AG08396 (cell line): ENCODE results near the gene IMPDH1.
A peak's percentile ranks its signal among the peaks of the same experiment; 100 is the strongest.
"Not testable (repeated sequence)": the region's sequence is repeated elsewhere in the genome, so short reads cannot be mapped to it uniquely, and the experiment has no call there.

Experiments used
- DNase-seq: peaks from one replicate; pipeline ENCODE4 v3.0.0; 2012; ENCODE audit warnings: low spot score, mixed read lengths

IMPDH1 gene

DNA sequence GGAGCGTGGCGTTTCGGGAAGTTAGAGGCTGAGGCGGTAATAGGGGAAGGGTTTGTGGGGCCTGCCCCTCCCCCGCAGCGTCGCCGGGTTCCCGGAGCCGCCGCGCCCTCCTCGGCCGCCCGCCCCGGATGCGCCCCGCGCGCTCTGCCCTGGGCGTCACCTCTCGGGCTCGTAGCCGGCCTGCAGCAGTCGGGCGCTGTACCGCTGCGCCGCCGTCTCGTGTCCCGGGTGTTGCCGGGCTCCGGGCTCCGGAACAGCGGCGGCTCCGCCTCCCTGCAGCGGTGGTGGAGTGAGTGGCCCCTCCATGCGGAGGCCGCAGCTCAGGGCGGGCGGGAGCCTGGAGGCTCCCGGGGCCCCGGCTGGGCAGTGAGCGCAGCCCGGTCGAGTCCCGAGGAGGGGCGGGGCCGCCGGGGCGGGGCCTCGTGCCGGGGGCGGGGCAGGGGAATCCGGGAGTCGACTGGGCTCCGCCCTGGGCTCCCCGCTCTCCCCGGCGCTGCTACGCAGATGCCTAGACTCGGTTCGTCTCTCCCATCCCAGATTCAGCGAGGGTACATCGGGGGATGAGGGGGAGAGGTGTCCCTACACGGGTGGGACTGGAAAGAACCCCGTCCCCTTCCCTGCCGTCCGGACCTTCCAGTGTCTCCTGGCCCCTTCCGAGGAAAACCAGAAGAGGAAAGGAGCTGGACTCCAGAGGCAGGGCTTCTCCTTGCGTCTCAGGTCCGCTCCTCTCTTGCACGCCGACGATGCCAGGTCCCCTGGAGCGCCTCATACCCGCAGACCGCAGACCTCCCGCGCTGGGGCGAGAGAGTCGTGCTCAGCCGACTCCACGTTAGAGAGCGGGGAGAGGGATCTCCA lies at the start of gene IMPDH1:
Gene IMPDH1 (minus strand): TSS at position 387 of the 855 bp plus-strand sequence. CDS start 81 bp downstream, at position 306.
- peak; percentile 99 for DNase-seq

DNA sequence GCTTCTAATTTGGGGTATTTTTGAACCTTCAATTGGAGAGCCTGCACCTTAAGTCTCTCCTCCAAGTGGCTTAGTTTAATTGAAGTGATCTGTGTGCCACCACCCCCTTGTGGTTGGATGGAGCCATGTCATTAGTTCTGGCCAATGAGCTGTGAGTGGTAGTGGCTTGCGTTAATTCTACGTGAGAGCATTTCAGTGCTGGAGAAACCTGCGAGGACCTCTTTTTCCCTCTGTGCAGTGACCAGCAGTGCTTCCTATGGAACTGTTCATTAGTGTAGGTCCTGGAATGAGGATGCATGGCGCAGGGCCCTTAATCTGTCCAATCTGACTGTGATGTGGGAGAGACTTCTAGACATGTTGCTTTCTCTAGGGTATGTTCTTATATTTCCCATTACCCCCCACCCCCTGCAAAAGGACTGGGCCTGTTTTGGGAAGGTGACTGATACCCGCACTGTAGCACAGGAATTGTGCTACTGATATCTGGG lies 49.7 kb upstream of the IMPDH1 start:
- DNase-seq, result peak; percentile 70

DNA sequence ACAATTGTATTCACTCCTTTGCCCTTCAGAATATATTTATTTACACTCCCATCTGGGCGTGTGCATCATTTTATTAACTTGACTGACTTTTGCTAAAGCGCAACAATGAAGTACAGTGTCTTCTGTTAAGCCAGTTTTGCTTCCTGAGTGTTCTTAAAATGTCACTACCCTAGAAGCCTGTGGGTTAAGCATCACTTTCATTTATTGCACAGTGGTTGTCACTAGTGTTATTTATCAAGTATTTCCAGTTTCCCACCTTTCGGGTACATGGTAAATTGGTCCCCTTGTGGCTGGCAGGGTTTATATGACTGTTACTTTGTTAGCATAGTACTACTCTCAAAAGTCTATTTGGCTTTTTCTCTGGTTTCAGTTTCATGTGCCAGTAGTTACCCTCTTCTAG lies 49.2 kb upstream of the IMPDH1 start:
- no peak for DNase-seq

DNA sequence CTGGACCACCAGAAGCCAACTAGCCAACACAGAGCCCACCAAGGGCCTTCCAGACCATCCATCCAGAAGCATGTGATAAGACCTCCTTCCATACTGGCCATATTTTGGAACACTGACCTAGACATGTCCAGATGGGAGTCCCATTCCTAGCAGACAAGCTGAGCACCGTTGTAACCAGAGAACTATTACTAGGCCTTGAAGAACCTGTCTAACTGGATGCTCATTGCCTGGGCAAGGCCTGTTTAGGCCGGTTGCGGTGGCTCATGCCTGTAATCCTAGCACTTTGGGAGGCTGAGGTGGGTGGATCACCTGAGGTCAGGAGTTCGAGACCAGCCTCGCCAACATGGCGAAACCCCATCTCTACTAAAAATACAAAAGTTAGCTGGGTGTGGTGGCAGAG lies 47.6 kb upstream of the IMPDH1 start:
- not testable (repeated sequence) for DNase-seq

DNA sequence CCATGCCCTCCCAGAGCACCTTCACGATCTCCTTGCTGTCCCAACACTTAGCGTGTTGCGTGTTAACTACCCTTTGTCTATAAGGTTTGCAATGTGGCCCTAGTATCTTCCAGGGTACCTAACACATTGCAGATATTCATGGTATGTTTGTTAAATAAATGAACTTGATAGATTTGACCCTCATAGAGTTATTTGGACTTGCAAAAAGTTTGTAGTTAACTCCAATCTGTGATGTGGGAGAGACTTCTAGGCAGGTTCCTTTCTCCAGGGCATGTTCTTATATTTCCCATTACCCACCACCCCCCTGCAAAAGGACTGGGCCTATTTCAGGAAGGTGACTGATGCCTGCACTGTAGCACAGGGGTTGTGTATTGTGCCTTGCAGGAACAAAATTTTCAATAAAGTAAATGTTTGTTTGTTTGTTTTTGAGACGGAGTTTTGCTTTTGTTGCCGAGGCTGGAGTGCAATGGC lies 46.5 kb upstream of the IMPDH1 start:
- no peak for DNase-seq

DNA sequence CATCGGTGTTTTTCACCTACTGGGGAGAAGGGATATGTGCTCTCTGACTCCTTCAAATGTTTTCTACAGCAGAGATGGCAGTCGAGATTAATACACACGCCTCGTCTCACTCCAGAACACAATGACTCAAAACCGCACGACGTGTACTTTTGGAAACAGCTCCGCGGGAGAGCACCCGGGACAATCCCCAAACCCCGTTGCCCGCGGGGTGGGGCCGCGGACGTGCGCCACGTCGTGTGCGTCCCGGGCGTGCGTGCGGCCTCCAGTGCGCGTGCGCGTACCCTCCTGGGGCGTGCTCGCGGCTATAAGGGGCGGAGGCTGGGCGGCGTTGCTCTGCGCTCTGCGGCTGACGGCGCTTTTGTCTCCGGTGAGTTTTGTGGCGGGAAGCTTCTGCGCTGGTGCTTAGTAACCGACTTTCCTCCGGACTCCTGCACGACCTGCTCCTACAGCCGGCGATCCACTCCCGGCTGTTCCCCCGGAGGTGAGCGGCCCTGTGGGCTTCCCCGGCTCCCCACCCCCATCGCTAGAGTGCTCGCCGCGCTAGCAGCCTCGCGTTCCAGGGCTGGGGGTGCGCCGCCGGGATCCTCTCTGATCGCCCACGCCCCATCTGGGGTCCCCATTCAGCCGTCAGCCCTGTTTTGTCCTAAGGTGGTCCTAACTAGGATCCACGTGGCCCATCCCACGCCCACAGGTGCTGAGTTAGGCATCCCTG lies 45.9 kb upstream of the IMPDH1 start, which contains the start of gene HILPDA:
Gene HILPDA (plus strand): TSS at position 336 of the 712 bp plus-strand sequence. CDS start 1,391 bp downstream, outside the sequence.
- DNase-seq, result peak; percentile 99

DNA sequence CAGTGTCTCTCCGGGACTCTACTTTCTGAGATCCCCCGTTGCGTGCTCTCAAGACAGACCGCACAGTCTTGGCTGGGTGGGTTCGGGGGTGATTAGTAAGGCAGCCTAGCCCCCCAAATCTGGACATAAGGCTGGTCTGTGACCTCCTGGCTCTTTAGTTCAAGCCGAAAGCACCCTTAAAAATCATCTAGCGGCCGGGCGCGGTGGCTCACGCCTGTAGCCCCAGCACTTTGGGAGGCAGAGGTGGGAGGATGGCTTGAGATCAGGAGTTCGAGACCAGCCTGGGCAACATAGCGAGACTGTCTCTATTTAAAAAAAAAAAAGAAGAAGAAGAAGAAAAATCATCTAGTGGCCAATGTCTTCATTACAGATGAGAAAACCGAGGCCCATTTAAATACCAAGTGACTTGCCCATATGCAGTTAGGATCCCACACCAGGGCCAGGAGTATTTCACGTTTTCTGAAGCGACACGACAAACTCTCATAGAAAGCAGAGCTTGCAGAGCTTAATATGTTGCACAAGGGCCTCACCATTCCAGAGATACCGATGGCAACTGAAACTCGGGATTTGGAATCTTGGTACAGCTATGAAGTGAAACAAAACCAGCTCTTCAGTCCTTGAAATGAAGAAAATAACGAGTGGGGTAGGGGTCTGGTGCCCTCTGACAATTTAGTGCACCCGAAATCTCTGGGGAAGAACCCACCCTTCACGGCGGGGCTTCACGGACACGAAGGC lies 45.2 kb upstream of the IMPDH1 start:
- no peak for DNase-seq

DNA sequence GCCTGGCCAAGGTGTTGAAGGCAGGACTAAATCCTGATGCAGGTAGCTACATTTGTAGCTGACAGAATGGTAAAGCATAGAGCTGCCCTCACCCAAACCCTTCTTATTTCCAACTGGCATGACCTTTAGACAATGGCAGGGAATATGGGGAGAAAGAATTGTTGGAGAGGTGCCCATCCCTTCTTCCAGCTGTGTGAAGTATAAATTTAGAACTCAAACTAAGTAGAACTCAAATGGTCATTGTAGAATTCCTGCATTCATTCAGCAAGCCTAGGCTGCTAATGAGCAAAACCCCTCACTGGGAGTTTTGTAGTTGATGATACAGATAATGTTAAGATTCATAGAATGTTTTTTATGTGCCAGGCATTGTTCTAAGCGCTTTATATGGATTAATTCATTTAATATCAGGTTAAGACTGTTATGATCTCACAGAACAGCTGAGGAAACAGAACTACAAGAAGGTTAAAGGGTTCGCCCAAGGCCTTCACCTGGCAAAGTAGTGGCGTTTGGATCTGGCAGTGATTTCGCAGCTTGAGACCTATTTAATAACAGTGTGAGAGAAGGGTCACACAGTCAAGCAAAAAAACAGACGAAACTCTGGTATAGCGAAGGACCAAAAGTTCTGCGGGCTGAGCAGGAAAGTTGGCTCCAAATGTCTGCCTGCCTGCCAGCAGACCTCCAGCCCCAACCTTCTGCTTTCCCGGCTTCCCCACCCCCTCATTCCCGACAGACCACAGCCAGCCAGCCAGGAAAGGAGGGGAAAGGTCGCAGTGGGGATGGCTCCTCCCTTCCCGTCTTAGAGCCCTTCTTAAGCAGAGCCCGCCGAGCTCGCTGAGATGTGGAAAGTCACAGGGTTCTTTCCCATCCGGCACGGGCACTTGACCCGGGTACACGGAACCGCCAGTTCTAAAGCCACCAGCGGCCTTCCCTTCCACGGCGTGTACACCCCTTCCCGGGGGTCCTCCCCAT lies 44.3 kb upstream of the IMPDH1 start:
- peak; percentile 44 for DNase-seq

DNA sequence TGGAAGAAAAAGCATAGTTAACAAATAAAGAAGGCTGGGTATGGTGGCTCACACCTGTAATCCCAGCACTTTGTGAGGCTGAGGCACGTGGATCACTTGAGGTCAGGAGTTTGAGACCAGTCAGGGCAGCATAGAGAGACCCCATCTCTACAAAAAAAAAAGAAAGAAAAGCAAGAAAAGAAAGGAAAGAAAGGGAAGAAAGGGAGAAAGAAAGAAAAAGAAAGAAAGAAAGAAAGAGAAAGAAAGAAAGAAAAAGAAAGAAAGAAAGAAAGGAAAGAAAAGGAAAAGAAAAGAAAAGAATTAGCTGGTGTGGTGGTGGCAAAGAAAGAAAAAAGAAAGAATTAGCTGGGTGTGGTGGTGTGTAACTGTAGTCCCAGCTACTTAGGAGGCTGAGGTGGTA lies 42.8 kb upstream of the IMPDH1 start:
- no peak for DNase-seq

DNA sequence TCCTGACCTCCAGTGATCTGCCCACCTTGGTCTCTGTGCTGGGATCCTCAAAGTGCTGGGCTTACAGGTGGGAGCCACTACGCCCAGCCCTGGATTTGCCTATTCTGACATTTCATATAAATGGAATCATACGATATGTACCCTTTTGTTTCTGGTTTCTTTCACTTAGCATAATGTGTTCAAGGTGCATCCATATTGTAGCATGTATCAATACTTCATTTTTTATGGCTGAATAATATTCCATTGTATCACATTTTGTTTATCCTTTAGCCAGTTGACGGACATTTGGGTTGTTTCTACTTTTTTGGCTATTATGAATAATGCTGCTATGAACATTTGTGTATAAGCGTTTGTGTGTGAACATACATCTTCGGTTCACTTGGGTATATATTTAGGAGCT lies 41.1 kb upstream of the IMPDH1 start:
- no peak for DNase-seq

DNA sequence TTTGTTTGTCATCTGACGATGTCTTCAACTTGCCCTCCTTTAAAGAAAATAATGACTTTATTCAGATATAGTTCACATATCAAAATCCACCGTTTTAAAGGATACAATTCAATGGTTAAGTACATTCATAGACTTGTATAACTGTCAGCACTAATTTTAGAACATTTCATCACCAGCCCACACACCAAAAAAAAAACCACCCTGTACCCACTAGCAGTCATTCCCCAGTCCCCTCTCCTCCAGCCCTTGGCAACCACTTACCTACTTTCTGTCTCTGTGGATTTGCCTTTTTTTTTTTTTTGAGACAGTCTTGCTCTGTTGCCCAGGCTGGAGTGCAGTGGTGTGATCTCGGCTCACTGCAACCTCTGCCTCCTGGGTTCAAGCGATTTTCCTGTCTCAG lies 40.6 kb upstream of the IMPDH1 start:
- DNase-seq, result no peak

DNA sequence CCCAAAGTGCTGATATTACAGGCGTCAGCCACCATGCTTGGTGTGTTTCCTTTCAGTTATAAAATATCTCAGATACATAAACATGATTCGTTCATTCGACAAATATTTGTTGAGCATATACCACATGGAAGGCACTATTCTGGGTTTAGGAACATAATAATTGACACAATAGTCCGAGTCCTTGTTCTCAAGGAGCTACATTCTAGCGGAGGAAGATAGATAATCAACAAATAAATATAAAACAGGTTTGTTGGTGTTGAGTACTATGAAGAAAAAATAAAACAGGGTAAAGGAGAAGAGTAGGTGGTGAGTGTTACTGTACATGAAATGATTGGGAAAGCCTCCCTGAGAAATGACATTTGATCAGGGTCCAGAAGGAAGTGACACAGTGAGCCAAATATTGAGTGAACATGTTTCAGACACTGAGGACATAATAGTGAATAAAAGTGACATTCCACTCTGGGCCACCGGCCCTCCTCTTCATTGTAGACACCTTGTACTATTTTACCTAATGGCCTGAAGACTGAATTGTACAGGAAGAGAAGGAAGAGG lies 39.0 kb upstream of the IMPDH1 start:
- DNase-seq, result no peak

DNA sequence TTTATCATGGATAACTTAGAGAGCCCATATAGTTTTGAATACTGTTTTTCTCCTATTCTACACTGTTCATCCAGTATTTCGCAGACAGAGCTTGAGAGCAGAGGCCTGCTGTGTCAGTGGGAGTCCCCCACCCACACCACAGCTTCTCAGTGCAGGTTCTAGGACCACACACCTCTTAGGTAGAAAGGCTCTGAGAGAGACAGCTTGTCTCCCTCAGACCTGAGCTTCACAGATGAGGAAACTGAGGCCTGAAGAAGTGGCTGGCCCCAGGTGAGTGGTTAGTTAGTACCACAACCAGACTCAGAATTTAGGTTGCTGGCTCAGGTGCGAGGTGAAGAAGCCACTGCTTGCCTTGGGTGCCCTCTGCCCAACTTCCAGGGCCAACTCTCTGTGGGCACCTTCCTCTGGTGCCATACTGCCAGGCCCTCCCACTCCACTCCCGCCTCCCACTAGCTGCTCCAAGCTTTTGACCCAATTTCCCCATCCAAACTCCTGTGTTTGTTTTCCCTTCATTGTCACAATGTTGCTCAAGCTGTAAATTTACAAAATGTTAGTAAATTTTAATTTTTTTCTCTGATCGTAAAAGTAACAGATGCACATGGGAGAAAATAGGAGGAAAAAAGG lies 38.3 kb upstream of the IMPDH1 start:
- DNase-seq, result no peak

DNA sequence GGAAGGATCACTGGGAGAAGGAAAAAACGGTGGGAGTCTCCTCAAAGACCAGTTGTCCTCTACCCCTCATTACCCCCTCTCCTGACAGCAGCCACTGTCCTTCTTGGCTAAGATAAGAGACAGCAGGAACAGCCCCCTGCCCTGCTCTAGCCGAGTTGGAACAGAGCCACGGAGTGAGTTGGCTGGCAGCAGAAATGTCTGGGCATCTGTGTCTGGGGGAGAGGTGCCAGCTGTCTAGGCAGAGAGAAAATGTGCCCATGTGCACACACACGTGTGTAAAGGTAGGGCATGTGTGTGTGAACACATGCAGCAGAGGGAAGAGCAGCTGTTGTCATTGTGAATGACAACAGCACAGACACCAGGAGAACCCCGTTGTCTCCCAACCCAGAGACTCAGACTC lies 36.5 kb upstream of the IMPDH1 start:
- no peak for DNase-seq

DNA sequence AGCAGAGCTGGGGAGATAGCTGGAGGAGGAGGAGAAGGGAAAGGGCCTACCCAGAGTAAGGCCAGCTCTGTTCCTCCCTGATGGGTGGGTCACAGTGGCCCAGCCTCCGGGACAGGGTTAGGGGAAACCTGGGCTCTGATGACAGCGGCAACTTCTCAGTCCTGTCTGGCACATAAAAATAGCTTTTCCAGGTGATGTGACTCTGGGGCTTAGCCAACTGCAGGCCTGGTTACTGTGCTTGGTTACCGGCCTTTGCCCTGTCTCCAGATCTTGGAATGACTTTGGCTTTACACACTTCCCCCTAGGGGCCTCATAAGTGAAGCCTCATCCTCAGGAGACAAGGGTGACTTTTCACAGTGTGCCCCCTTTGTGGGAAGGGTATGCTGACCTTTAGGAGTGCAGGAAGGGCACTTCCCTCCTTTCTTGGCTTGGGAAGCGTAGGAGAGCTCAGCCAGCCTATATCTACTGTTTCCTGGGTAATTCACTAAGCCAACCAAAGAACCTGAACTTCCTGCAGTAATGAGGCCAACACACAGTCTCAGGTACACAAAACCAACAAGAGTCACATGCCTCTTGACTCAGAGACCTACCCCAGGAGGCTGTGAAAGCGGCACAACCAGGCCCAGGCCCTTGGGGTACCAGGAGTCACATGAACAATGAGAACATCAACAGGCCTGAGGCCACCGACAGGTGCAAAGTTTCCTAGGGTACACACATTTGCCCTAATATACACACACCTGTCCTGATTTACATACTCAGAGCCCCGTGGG lies 34.2 kb upstream of the IMPDH1 start:
- no peak for DNase-seq

DNA sequence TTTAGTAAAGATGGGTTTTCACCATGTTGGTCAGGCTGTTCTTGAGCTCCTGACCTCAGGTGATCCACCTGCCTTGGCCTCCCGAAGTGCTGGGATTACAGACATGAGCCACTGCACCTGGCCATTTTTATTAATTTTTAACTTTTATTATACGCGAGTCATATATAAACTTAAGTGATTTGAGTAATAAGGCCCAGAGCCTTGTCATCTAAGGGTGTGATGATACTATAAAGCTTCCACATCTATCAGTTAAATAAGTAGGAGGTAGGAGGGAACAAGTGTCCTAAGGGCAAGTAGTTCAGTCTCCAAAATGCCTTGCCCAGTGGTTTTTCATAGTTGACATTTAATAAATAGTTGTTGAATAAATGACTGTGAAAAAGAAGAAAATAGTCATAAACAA lies 32.6 kb upstream of the IMPDH1 start:
- DNase-seq, result no peak

DNA sequence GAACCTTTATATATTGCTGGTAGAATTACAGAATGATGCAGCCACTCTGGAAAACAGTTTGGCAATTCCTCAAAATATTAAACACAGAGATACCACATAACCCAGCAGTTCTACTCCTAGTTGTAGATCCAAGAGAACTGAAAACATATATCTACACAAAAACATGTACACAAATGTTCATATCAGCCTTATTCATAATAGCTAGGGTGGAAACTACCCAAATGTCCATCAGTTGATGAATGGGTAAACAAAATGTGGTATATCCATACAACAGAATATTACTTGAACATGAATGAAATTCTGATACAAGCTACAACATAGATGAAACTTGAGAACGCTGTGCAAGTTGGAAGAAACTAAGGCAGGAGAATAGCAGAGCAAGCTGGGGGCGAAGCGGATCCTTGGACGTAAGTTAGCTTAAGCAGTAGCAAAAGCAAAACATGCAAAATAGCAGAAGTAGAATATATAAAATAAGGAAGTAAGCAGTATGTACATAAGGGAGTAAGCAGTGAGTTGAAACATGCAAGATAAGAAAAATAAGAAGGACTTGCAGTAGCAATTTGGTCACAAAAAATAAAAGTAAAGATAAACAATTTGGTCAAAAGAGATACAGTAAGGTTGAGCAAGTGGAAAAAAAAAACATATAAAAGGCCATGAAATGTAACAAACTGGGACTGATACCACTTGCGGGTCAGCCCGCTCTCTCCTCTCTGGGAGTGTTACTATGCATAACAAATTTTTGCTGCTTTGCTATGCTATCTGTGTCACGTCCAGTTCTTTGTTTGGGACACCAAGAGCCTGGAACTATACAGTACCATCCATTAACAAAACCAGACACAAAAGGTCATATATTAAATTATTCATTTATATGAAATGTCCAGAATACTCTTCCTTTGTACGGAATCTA lies 27.9 kb upstream of the IMPDH1 start:
- DNase-seq, result no peak

DNA sequence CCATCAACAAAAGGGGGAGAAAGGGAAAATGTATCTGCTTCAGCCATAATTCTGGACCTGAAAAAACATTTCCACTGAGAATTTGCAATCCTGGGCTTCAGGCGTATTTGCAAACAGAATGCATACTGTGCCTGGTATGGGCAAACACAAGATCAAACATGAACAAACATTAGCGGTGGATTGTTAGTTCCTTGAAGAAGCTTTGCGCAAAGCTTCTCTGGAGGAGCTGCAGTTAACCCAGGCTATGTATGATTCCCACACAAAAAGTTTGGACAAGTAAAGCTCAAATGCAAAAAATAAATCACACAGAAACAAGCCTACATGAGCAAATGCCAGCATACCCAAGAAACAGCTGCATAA lies 25.5 kb upstream of the IMPDH1 start:
- no peak for DNase-seq
